Left forelimb (tissue), 1 donor: ENCODE measurements around the gene ARPC3.
"Not testable (repeated sequence)": the region's sequence is repeated elsewhere in the genome, so short reads cannot be mapped to it uniquely, and the experiment has no call there.

Experiments
- DNase-seq: peaks from one replicate; pipeline ENCODE4 v3.0.0-alpha.2; 2018; ENCODE audit warnings: low spot score

The ARPC3 gene

GRCh38 chr12:110449799-110450497, at the start of gene ARPC3:
ARPC3 (minus strand) TSS chr12:110450337; CDS start chr12:110450260, 77 bp downstream.
- peak; percentile 96 for DNase-seq

- no peak for DNase-seq
These were observed 49.0 kb upstream of the ARPC3 start for GRCh38 chr12:110498984-110499706.

GRCh38 chr12:110475426-110475825, 25.3 kb upstream of the ARPC3 start:
- no peak for DNase-seq

- DNase-seq = peak; percentile 98
These were observed 18.3 kb upstream of the ARPC3 start, which contains the start of the genes FAM216A and GPN3 for GRCh38 chr12:110468214-110469048. FAM216A (plus strand) TSS chr12:110468845; CDS start chr12:110468876, 31 bp downstream. GPN3 (minus strand) TSS chr12:110468257; CDS start chr12:110468203, 54 bp downstream.

DNA sequence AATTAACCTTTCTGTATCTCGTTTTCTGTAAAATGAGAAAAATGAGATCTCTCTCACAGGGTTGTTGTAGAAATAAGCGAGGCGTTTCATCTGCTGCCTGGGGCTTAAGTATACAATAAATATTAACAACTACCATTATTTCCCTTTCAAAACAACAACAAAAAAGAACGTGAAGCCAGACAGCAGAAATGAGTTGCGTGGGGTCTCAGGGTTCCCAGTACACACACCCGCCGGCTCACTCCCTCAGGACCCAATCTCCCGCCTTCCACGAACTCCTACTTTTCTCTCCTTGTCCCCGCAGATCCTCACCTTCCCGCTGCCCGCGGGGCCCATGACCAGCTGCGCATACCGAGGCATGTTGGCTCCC, 17.7 kb upstream of the ARPC3 start:
- DNase-seq = no peak

DNA sequence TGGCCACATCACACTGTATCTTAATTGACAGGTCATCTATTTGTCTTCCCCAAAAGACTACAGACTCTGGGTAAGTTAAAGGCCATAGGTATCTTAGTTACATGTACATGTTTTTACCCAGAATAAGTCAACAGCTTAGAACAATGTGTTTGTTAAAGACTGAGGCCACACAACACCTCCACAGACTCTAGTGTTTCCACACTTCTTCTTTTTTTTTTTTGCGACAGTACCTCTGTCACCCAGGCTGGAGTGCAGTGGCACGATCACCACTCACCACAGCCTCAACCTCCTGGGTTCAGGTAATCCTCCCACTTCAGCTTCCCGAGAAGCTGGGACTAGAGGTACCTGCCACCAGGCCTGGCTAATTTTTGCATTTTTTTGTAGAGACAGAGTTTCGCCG, 16.7 kb upstream of the ARPC3 start:
- no peak for DNase-seq

GRCh38 chr12:110465765-110466164, 15.6 kb upstream of the ARPC3 start:
- DNase-seq = not testable (repeated sequence)

DNA sequence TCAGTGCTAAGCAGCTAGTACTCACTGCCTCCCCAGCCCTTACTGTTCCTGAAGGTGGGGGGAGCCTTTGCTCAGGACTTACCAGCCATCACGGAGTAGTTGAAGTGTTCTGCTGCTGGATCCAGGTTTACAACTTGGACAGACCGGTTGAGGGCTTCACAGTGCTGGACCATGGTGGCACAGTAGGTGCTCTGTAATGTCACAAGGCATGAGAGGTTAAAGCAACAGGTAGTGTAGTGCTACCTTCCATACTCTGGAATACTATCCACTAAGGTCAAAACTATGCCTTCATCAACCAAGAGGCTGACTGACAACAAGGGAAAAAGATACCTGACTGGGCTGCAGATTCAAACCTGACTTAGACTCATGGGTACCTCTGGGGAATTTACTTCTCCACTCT, 14.9 kb upstream of the ARPC3 start:
- DNase-seq = no peak

GRCh38 chr12:110461189-110461588, 11.1 kb upstream of the ARPC3 start:
- DNase-seq = not testable (repeated sequence)

- DNase-seq = no peak
These were observed 8.6 kb upstream of the ARPC3 start for GRCh38 chr12:110458756-110459155.

DNA sequence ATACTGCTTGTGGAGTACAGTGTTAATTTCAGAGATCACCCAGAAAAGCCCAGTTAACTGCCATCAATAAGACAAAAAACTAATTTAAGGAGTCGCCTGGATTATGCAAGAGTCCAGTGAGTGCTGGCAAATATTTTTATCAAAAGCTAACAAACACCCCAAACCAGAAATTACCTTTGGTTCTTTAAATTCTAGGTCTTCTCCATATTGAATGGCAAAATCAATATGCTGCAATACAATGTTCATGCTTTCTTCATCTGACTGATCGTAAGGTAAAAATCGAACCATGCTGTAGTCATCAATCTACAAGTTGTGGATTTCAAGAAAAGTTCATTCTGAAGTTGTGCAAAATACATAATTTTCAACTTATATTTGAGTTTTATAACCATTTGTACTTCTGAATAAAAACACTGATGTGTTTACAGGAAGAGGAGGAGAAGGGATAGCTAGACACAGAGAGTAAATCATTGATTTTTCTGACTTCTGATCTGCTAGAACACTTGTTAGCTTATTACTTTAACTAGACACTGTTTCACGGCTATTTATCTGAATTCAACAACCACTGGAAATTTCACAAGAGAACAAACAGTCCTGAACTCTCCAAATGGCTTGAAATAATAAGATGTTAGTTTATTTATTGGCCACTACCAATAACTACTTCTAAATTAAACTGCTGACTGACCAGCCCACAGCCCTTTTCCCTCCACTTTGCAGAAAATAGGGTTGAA, 3.6 kb upstream of the ARPC3 start:
- DNase-seq = no peak

- DNase-seq = no peak
These were observed 1.1 kb upstream of the ARPC3 start for GRCh38 chr12:110451263-110451662.

DNA sequence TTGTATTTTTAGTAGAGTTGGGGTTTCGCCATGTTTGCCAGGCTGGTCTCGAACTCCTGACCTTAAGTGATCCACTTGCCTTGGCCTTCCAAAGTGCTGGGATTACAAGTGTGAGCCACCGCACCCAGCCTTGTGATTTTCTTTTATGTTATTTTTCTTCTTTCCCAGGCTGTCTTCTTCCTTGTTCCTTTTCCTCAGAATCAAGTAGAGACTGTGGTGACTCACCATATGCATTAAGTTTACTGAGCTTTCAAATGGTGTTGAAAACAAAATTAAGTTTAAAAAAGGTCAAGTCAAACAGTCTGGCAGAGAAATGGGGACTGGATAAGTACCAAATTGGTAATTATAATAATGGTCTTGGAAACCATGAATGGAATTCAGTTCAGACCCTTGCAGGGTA, 5.7 kb downstream of the ARPC3 start:
- no peak for DNase-seq

- DNase-seq = no peak
These were observed 13.9 kb downstream of the ARPC3 start for GRCh38 chr12:110436231-110436630.

DNA sequence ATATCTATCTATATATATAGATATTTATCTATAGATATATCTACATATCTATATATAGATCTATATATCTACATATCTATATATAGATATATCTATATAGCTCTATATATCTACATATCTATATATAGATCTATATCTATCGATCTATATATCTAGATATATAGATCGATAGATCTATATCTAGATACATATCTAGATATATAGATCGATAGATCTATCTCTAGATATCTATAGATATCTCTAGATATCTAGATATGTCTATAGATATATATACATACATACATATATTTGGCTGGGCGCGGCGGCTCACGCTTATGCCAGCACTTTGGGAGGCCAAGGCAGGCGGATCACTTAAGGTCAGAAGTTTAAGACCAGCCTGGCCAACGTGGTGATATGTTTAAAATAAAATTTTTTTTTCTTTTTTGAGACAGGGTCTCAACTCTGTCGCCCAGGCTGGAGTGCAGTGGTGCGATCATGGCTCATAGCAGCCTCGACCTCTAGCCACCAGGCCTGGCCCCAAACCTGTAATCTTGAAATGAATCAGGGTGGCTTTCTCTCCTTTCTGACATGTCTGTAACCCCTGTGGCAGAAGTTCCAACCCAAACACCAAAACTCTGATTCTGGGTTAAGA, 18.1 kb downstream of the ARPC3 start:
- no peak for DNase-seq

DNA sequence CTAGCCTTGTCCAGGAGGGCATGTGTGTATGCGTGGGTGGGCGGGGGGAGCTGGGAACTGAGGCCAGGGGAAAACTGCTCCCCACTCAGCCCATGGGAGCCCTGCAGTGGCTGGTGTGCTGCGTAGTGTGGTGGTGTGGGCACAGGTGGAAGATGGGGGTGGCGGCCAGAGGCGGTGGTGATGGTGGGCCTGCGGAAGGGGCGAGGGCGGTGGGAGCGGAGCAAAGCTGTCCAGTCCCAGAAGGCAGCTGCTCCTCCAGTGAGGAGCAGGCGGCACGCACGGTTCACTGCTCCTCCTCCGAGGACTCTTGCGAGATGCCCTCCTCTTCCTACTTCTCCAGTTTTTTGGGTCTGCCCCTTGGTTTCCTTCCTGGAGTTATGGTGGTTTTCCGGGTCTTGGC, 20.5 kb downstream of the ARPC3 start:
- not testable (repeated sequence) for DNase-seq

DNA sequence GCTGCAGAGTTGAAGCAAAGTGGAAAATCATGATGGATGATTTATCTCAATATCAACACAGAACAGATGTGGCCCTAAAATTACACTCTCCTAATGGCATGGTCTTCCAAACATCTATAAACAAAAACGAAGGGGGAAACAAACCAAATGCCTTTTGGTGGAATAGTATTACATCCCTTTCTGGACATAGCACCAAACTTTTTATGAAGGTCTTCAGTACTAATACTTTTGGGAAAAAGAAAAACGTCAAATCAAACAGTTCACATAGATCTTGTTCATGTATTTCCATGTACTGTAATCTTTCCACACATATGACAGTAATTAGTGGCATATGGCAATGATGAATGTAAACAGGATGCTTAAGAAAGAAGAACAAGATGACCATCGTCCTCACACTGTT, 23.7 kb downstream of the ARPC3 start:
- DNase-seq = no peak

DNA sequence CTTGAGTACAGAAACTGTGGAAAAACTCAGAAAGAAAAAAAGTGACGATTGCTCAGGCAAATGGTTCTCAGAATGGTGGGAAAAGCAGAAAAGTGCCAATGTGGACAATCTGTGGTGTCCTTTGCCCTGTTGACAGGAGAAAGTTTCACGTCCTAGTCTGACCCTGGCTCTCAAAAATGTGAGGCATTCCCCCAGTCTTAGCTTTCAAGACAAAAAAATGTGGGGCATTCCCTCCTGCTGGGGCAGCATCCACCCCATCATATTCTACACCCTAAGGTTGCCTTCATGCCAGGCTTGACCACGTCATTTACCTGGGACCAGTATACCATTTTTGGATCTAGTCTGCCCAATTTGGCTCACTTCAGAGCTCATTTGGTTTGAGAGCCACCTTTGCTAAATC, 25.9 kb downstream of the ARPC3 start:
- no peak for DNase-seq

- no peak for DNase-seq
These were observed 28.4 kb downstream of the ARPC3 start for GRCh38 chr12:110421701-110422100.

- no peak for DNase-seq
These were observed 28.9 kb downstream of the ARPC3 start for GRCh38 chr12:110421159-110421661.

DNA sequence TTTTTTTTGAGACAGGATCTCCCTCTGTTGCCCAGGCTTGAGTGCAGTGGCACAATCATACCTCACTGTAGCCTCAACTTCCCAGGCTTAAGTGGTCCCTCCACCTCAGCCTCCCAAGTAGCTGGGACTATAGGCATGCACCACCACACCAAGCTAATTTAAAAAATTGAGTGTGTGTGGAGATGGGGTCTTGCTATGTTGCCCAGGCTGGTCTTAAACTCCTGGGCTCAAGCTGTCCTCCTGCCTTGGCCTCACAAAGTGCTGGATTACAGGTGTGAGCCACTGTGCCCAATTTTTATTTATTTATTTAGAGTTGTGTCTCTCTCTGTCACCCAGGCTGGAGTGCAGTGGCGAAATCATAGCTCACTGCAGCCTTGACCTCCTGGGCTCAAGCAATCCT, 29.5 kb downstream of the ARPC3 start:
- not testable (repeated sequence) for DNase-seq
